Stimulated activated CD4-positive, alpha-beta T cell treated with anti-CD3 and anti-CD28 coated beads, Interleukin-2, amount 100 ng/mL, for 4 hours (primary cell): Measurements from ENCODE around the gene LRRC4C.
"Not testable (repeated sequence)": the region's sequence is repeated elsewhere in the genome, so short reads cannot be mapped to it uniquely, and the experiment has no call there.

Experiments used
- DNase-seq: peaks from one replicate; pipeline ENCODE4 v3.0.0-alpha.2; 2020; ENCODE audit warnings: low read depth

Gene LRRC4C

DNA sequence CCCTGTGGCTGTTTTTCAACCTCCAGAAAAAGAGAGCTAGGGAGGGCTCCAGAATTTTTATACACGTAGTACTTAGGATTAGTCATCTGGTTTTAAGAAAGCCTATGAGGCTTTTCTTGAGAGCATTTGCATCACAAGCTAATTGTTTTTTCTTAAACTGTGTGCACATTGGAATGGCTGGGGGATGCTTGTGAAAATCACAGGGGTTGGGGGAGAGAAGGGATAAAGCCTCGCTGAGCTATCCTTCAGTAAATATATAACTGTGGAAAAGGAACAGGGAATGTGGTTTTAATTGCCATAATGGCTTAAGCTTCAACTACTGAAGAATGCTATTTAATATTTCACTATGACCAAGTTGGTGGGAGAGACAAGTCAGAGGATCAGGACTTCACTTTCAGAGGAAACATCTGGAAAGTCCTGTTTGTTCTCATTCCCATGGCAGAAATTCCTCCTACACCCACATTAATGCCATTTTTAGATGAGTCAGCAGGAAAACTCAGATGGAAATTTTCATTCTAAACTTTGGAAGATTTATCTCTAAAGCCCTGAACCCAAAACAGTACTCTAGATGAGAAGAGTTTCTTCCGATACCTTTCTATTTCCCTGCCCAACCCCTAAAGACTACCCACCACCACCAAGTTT lies 591.3 kb downstream of the LRRC4C start:
- DNase-seq: no peak

- DNase-seq: not testable (repeated sequence)
Observed at GRCh38 chr11:40857754-40858153, 601.7 kb downstream of the LRRC4C start.

GRCh38 chr11:40842750-40843339 lies 616.6 kb downstream of the LRRC4C start:
- DNase-seq: no peak

DNA sequence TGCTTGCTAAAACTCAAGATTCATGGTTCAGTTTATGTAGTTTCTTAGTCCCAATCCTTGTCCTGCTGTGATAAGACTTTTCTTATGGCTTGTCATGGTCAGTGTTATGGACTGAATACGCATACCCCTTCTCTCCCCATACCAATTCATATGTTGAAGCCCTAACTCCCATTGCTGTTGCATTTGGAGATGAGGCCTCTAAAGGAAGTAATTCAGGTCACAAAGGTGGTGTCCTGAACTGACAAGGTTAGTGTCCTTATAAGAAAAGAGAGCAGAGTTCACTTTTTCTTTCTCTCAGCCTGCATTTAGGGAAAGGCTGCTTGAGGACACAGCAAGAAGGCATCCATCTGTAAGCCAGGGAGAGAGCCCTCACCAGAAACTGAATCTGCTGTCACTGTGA lies 618.2 kb downstream of the LRRC4C start:
- no peak for DNase-seq

- no peak for DNase-seq
Observed at GRCh38 chr11:40838181-40838683, 621.2 kb downstream of the LRRC4C start.

- DNase-seq: no peak
Observed at GRCh38 chr11:40827116-40827515, 632.3 kb downstream of the LRRC4C start.

DNA sequence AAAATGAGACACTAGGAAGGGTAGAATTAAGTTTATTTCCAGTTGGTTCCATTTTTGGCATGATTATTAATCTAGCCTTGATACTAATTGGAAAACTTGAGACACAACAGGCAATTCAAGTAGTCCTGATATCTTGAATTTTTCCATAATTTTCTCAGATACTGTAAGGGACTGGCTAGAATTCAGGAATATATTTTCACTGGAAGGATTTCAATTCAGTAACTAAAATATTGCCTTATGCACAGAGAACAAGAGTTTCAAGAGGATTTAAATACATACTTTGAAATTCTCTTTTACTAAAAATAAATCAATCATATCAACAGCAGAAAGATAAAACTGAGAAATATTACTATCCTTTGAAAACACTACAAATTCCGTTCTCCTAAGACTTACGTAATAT lies 632.9 kb downstream of the LRRC4C start:
- no peak for DNase-seq

GRCh38 chr11:40825201-40825834 lies 634.1 kb downstream of the LRRC4C start:
- DNase-seq: no peak

GRCh38 chr11:40819230-40819629 lies 640.2 kb downstream of the LRRC4C start:
- DNase-seq: no peak

GRCh38 chr11:40816976-40817375 lies 642.5 kb downstream of the LRRC4C start:
- no peak for DNase-seq

GRCh38 chr11:40797981-40798380 lies 661.5 kb downstream of the LRRC4C start:
- DNase-seq: no peak

DNA sequence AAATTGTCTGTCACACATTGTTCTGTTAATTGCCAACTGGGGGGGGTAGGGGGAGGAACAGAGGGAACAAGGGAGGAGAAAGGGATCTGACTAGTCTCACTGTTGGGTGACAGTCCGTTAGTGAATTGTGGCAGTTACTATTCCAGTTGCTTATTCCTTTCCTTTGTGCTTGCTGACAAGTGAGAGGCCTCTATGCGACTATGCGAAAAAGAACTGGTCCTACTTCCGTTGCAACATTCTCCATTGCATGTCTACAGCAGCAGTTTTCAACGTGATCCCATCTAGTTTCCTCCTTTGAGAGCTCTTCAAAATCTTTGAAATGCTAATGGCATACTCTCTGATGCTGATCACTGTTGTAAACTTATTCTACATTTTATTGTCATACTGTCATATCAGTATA lies 672.2 kb downstream of the LRRC4C start:
- DNase-seq: no peak

- DNase-seq: no peak
Observed at GRCh38 chr11:40763046-40763445, 696.4 kb downstream of the LRRC4C start.

DNA sequence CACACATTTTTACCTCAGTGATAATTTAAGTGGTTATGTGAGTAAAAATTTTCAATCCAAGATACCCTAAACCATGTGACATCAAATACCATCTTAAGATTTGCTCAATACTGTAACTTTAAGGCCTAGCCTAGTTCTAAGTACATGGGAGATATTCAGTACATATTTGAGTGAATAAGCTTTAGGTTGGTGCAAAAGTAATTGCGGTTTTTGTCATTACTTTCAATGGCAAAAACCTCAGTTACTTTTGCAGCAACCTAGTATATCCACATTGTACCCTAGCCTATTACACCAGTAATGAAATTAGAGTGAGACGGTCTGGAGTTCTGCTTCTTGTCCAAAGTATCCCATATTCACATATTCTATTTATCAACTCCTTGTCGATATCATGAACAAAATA lies 700.1 kb downstream of the LRRC4C start:
- DNase-seq: no peak

DNA sequence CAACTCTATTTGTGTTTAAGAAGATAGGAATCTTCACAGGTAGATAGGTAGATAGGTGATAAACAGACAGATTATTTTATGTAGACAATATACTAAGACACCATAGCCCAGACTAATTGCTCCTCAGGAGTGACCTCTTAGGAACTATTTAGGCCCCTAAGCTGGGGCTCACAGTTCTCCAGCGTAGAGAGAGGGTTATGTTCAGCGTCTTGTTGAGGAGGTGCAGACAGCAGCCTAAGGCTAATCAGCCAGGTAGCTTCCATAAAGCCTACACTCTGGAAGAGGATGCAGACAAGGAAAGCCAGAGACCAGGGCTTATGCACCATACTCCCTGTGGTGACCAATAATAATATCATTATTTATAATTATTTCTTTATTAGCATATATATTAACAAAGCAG lies 705.2 kb downstream of the LRRC4C start:
- no peak for DNase-seq

- no peak for DNase-seq
Observed at GRCh38 chr11:40746282-40746681, 713.2 kb downstream of the LRRC4C start.

GRCh38 chr11:40732132-40732531 lies 727.3 kb downstream of the LRRC4C start:
- no peak for DNase-seq

DNA sequence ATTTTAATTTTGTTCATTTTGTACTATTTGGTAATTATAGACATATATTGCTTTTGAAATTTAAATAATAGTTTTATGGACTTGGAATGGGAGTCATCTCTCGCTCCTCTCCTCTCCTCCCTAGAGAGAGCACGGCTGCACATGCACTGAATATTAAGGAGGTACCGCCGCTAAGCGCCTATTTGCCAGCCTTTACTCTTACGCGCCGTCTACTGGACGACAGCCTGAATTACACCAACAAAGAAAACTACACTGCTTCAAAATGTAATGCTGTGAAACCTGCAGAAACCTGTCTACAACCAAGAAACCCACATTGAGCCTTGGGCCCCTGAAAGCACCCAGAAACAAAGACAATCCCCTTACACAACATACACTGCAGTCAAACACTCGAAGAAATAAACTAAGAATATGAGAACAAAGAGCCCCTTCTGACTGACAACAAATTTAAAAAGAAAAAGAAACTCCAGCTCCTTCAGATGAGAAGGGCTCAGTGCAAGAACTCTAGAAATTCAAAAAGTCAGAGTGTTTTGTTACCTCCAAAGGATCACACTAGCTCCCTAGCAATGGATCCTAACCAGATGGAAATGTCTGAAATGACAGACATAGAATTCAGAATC lies 737.2 kb downstream of the LRRC4C start:
- no peak for DNase-seq

DNA sequence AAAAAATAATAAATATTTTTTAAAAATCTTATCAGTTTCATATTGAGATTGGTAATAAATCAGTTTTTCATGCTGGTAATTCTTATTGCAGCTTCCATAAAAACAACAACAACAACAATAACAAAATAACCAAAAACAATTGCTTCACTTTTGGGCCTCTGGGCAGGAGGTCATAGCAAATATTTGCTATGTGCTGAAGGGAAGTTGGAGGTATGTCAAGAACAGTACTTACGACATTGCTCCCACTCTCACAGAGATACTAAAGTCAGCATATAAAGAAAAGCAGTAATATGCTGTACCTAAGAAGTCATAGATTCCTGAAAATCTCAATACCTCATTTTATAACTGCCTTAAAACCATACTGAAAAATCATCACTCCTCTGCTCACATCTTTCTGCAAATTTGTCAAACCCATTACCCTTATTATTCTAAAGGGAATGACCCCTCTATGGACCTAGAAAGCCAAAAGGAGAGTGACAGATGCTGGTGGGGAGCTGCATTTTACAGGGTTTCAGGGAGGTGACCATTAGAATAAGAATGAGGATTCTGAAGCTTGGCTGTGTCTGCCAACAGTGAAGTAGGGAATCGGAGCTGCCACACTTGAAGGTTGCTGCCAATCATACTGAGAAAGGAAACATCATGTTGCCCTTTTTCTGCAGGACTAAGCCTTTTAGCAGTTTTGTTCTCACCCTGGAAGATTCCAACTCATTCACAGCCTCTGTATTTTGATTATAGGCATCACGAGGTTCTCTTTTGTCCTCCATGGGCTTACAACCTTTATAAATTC lies 742.9 kb downstream of the LRRC4C start:
- DNase-seq: no peak

DNA sequence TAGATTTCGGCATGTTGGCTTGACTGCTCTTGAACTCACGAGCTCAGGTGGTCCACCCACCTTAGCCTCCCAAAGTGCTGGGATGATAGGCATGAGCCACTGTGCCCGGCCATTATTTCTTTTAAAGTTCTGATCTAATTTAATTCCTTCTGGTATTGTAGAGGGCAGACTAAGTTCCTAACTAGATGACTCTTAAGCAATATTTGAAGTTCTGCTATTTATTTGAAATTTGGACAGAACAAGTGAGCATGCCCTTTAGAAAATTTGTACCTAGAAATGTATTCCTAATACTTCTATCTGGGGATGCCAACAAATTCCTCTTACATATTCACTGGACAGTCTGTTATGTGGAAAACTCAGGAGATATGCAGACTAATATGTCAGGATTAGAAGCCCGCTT lies 746.4 kb downstream of the LRRC4C start:
- no peak for DNase-seq

GRCh38 chr11:40701027-40701426 lies 758.4 kb downstream of the LRRC4C start:
- DNase-seq: no peak

DNA sequence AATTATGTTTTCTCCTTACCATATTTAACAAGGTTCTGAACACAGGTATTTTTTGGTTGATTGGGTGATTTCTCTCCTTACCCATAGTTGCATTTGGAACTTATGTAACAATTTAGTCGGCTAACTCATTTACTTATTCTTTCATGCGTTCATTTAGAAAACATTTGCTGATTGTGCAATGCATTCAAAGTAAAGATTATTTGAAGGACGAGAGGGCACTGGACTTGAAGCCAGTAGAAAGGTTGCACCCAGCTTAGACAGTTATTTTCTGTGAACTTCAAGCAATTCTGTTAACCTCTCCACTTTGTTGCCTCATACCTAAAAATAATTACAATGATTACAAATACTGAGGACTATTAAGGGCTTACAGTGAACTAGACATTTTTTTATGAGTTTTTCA lies 769.6 kb downstream of the LRRC4C start:
- DNase-seq: no peak
